ACC112 (cell line): ENCODE data around the gene ANK3.

Experiments used
- H2AFZ ChIP-seq: fragments of 200-600 bp; sonication (generic); one replicate; pipeline ENCODE4 v1.6.0; 2017; ENCODE audit warnings: antibody characterized with exemption, low read length; ENCODE audit not compliant: unreplicated experiment
- H3K27ac ChIP-seq: fragments of 200-600 bp; sonication (generic); 2 replicates; pipeline ENCODE4 v1.5.1; 2014; ENCODE audit warnings: low read depth, mild to moderate bottlenecking, antibody characterized with exemption, low read length, moderate library complexity
- H3K27me3 ChIP-seq: fragments of 200-600 bp; sonication (generic); 2 replicates; pipeline ENCODE4 v1.6.1; 2014; ENCODE audit warnings: mild to moderate bottlenecking, antibody characterized with exemption, low read length, moderate library complexity, mixed read lengths; ENCODE audit not compliant: insufficient read depth
- H3K36me3 ChIP-seq: fragments of 200-600 bp; sonication (generic); 2 replicates; pipeline ENCODE4 v1.6.1; 2016; ENCODE audit warnings: mild to moderate bottlenecking, antibody characterized with exemption, low read length, moderate library complexity, mixed read lengths; ENCODE audit not compliant: insufficient read depth
- H3K4me1 ChIP-seq: fragments of 200-600 bp; sonication (generic); one replicate; pipeline ENCODE4 v1.6.1; 2016; ENCODE audit warnings: low read length, mixed read lengths; ENCODE audit not compliant: insufficient read depth, unreplicated experiment, control insufficient read depth
- H3K4me3 ChIP-seq: fragments of 200-600 bp; sonication (generic); 2 replicates; pipeline ENCODE4 v1.5.1; 2014; ENCODE audit warnings: mild to moderate bottlenecking, low read depth, low read length
- H3K79me2 ChIP-seq: fragments of 200-600 bp; sonication (generic); one replicate; pipeline ENCODE4 v1.6.0; 2016; ENCODE audit warnings: low read length; ENCODE audit not compliant: control insufficient read depth, unreplicated experiment, insufficient read depth

The ANK3 gene

GRCh38 chr10:60425392-60426110 is 35.9 kb upstream of the ANK3 start:
- H3K27ac ChIP-seq: peak overlapping the region; percentile 83

GRCh38 chr10:60424971-60425370 is 35.3 kb upstream of the ANK3 start:
- Histone ChIP-seq H3K27ac (peak overlapping the region; percentile 83), H2AFZ (no peak overlapping the region), H3K79me2 (no peaks in the 10 kb centered on the region), H3K27me3 (no peaks in the 10 kb centered on the region), H3K4me1 (peaks cover 73% of the 10 kb centered on the region), H3K36me3 (no peaks in the 10 kb centered on the region), H3K4me3 (no peak overlapping the region)

More at GRCh38 chr10:60425392-60426110, 35.9 kb upstream of the ANK3 start:
- Histone ChIP-seq H3K79me2 (no peaks in the 10 kb centered on the region), H3K4me1 (peaks cover 79% of the 10 kb centered on the region), H3K36me3 (no peaks in the 10 kb centered on the region), H2AFZ (no peak overlapping the region), H3K27me3 (no peaks in the 10 kb centered on the region), H3K4me3 (no peak overlapping the region; the same call in 1 of the 2 replicates)

GRCh38 chr10:60423920-60424319 is 34.2 kb upstream of the ANK3 start:
- Histone ChIP-seq H3K4me3 (no peak overlapping the region), H2AFZ (peak overlapping the region; percentile 28), H3K27ac (peak overlapping the region; percentile 83), H3K79me2 (no peaks in the 10 kb centered on the region), H3K27me3 (no peaks in the 10 kb centered on the region), H3K36me3 (no peaks in the 10 kb centered on the region), H3K4me1 (peaks cover 63% of the 10 kb centered on the region)

DNA sequence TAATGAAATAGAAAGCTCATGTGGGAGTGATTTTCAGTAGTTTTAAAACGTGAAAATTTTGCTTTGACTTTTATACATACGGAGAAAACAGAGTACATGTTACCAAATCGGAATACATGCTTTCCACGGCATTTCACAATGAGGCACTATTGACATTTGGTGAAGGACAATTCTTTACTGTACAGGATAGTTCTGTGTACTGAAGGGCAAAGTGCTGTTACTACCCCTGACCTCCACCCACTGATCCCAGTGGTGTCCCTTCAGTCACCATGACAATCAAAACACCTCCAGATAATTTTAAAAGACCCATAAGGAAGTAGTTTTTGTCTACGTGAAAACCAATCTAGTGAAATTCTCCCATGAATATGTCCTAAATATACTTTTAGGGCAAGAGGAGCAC is 33.1 kb upstream of the ANK3 start:
- Histone ChIP-seq H3K4me1 (peaks cover 54% of the 10 kb centered on the region), H3K4me3 (no peak overlapping the region), H2AFZ (no peak overlapping the region), H3K36me3 (no peaks in the 10 kb centered on the region), H3K79me2 (no peaks in the 10 kb centered on the region), H3K27ac (no peak overlapping the region), H3K27me3 (no peaks in the 10 kb centered on the region)

GRCh38 chr10:60420991-60421894 is 31.6 kb upstream of the ANK3 start:
- no peak overlapping the region for H3K27ac ChIP-seq
- no peaks in the 10 kb centered on the region for H3K27me3 ChIP-seq
- H3K79me2 ChIP-seq: no peaks in the 10 kb centered on the region
- H3K4me1 ChIP-seq: peaks cover 55% of the 10 kb centered on the region
- H2AFZ ChIP-seq: no peak overlapping the region
- H3K4me3 ChIP-seq: no peak overlapping the region
- H3K36me3 ChIP-seq: no peaks in the 10 kb centered on the region

- H2AFZ ChIP-seq: no peak overlapping the region
- H3K79me2 ChIP-seq: no peaks in the 10 kb centered on the region
- H3K4me3 ChIP-seq: no peak overlapping the region
- no peaks in the 10 kb centered on the region for H3K27me3 ChIP-seq
- no peak overlapping the region for H3K27ac ChIP-seq
- no peaks in the 10 kb centered on the region for H3K36me3 ChIP-seq
- H3K4me1 ChIP-seq: peaks cover 47% of the 10 kb centered on the region
These were observed 29.6 kb upstream of the ANK3 start for GRCh38 chr10:60419249-60419648.

DNA sequence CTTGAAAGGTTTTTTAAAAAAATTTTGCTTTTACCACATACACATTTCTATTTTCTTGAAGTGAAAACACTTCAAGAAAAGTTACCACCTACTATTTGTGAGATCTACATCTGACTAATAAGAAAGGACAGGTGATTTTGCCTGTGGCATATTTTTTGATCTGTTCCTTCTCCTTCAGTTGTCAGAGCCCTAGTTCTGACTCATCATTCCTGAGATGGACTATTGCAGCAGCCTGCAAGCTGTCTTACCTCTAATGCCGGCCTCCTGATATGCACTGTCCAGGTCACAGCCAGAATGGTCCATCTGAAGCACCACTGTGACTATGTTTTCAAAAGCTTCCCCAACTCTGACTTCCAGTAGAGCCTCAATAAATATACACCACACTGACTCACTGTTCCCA is 28.2 kb upstream of the ANK3 start:
- Histone ChIP-seq H3K27me3 (no peaks in the 10 kb centered on the region), H3K4me3 (no peak overlapping the region), H3K79me2 (no peaks in the 10 kb centered on the region), H3K4me1 (peaks cover 44% of the 10 kb centered on the region), H3K27ac (no peak overlapping the region), H2AFZ (no peak overlapping the region), H3K36me3 (no peaks in the 10 kb centered on the region)

GRCh38 chr10:60417024-60417423 is 27.3 kb upstream of the ANK3 start:
- Histone ChIP-seq H3K36me3 (no peaks in the 10 kb centered on the region), H3K79me2 (no peaks in the 10 kb centered on the region), H3K4me3 (no peak overlapping the region), H3K27ac (no peak overlapping the region), H3K27me3 (no peaks in the 10 kb centered on the region), H3K4me1 (peaks cover 44% of the 10 kb centered on the region), H2AFZ (no peak overlapping the region)

DNA sequence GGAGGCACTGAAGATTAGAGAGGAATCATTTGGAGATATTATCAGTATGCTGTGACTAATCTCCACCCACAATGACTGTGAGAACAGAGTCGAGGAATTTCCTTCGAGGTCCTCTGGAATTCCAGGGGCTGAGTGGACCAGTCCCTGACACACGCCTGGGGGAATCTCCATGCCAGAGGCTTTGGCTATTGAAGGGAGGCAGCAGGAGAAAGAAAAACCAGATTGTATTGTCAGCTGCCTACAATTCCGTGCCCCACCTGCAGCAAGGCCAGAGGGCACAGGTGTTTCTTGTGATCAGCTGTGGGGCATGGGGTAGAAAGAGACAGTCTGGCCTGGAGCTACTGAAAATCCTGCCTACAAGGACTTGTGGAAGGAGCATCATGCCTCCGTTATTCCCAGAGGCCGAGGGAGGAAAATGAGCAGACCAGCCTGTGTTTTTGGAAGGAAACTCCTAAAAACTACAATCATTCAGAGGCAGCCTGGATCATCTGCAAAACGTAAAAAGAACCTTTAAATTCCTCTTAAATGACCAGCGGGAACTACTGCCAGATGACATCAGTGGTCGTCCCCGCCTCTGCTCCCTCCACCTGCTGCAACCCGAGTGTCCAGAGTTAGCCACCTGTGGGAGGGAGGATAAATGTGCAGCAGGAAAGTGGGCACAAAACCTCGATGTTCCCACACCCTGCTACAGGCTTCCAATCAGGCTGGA is 25.4 kb upstream of the ANK3 start:
- peak overlapping the region; percentile 47 for H3K27ac ChIP-seq
- no peaks in the 10 kb centered on the region for H3K79me2 ChIP-seq
- peaks cover 50% of the 10 kb centered on the region for H3K4me1 ChIP-seq
- no peak overlapping the region for H3K4me3 ChIP-seq
- no peak overlapping the region for H2AFZ ChIP-seq
- no peaks in the 10 kb centered on the region for H3K36me3 ChIP-seq
- H3K27me3 ChIP-seq: no peaks in the 10 kb centered on the region

DNA sequence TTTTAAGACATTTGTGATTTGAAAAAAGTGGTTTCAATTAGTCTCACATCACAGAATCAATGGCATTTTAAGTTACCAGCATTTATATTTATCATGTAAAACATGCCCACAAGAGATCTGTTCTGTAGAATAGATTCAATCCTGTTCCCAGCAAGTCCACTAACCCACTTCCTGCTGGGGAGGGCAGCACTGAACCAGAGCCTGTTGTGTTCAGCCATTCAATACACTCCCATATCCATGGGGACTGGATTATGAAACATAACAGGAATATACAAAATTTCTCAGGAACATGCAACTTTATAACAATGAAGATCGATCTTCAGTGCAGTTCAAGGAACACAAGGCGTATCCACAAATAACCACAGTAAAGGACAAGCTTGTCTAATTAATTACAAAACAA is 24.4 kb upstream of the ANK3 start:
- H3K27me3 ChIP-seq: no peaks in the 10 kb centered on the region
- H3K4me1 ChIP-seq: peaks cover 50% of the 10 kb centered on the region
- no peaks in the 10 kb centered on the region for H3K79me2 ChIP-seq
- H2AFZ ChIP-seq: no peak overlapping the region
- no peaks in the 10 kb centered on the region for H3K36me3 ChIP-seq
- no peak overlapping the region for H3K4me3 ChIP-seq
- H3K27ac ChIP-seq: peak overlapping the region; percentile 47
